ENCODE measurements around the gene ASXL2.

The ASXL2 gene

GRCh38 chr2:25684577-25685473 is 193.5 kb downstream of the ASXL2 start:
- H3K4me3 Mint-ChIP-seq: no peak overlapping the region
- H3K27me3 Mint-ChIP-seq (ENCODE audit: low read depth): no peaks in the 10 kb centered on the region
- TF ChIP-seq, protein P1, sequence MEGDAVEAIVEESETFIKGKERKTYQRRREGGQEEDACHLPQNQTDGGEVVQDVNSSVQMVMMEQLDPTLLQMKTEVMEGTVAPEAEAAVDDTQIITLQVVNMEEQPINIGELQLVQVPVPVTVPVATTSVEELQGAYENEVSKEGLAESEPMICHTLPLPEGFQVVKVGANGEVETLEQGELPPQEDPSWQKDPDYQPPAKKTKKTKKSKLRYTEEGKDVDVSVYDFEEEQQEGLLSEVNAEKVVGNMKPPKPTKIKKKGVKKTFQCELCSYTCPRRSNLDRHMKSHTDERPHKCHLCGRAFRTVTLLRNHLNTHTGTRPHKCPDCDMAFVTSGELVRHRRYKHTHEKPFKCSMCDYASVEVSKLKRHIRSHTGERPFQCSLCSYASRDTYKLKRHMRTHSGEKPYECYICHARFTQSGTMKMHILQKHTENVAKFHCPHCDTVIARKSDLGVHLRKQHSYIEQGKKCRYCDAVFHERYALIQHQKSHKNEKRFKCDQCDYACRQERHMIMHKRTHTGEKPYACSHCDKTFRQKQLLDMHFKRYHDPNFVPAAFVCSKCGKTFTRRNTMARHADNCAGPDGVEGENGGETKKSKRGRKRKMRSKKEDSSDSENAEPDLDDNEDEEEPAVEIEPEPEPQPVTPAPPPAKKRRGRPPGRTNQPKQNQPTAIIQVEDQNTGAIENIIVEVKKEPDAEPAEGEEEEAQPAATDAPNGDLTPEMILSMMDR (IDR thresholded peaks at IDR 0.05; ENCODE audit: unreplicated experiment in 3 of 3): no peak
- H3K4me1 Mint-ChIP-seq: peaks cover 11% of the 10 kb centered on the region
- peak overlapping the region in 2 of 3 experiments; percentile 10 to 55 for H3K27ac Mint-ChIP-seq
- H3K36me3 Mint-ChIP-seq (ENCODE audit: low read depth): no peaks in the 10 kb centered on the region
- no peaks in the 10 kb centered on the region for H3K9me3 Mint-ChIP-seq
